Bronchial epithelial cell (primary cell): Measurements from ENCODE around the gene HHIPL1. TPM values are rescaled to one million over a fixed set of nuclear protein-coding genes. Genes with fewer than 3 reads are reported as not detected.
A peak's percentile ranks its signal among the peaks of the same experiment; 100 is the strongest.
"Not testable (repeated sequence)": the region's sequence is repeated elsewhere in the genome, so short reads cannot be mapped to it uniquely, and the experiment has no call there.

ENCODE experiments used
- DNase-seq: peaks from one replicate; pipeline ENCODE4 v3.0.0-alpha.2; 2010; ENCODE audit warnings: low read depth
- FAIRE-seq: peaks from 2 replicates; lab custom pipeline; 2011; peaks lifted over from hg19 to GRCh38; lab: Jason Lieb, UNC
- H3K27me3 ChIP-seq: 2 replicates; pipeline ENCODE4 v1.5.1; 2011; ENCODE audit warnings: low read length; ENCODE audit not compliant: control insufficient read depth, insufficient read depth
- H3K36me3 ChIP-seq: 2 replicates; pipeline ENCODE4 v1.5.1; 2011; ENCODE audit warnings: low read length; ENCODE audit not compliant: control insufficient read depth, insufficient read depth
- H3K4me3 ChIP-seq: 2 replicates; pipeline ENCODE4 v1.5.1; 2011; ENCODE audit warnings: mild to moderate bottlenecking, low read depth, low read length, control low read depth
- CTCF ChIP-seq: IDR thresholded peaks from 2 replicates; pipeline ENCODE4 v1.5.1; 2011; ENCODE audit warnings: mild to moderate bottlenecking, moderate library complexity, low read length, control low read depth, inconsistent platforms; ENCODE audit not compliant: insufficient read depth, severe bottlenecking
- total RNA-seq: library from RNA; depleted of rRNA; stranded (reverse); fragments of >200 nt; gene quantifications from 2 replicates; pipeline ENCODE4 v1.2.1, GENCODE V29; 2014

HHIPL1 gene
- total RNA-seq, 1 donor from 2014 or later: 0.53 TPM

GRCh38 chr14:99660794-99661193, 15.9 kb downstream of the HHIPL1 start:
- no peak for TF ChIP-seq CTCF
- no peak overlapping the region for H3K4me3 ChIP-seq
- H3K27me3 ChIP-seq: peaks cover 30% of the 10 kb centered on the region
- DNase-seq (no peak), FAIRE-seq (no peak)
- no peaks in the 10 kb centered on the region for H3K36me3 ChIP-seq

GRCh38 chr14:99661206-99661605, 16.3 kb downstream of the HHIPL1 start:
- H3K36me3 ChIP-seq, FAIRE-seq, H3K4me3 ChIP-seq, DNase-seq: not testable (repeated sequence)
- H3K27me3 ChIP-seq: peaks cover 28% of the 10 kb centered on the region

- FAIRE-seq (peak; percentile 47), DNase-seq (no peak)
- H3K27me3 ChIP-seq: peaks cover 22% of the 10 kb centered on the region
- H3K36me3 ChIP-seq: no peaks in the 10 kb centered on the region
- no peak overlapping the region for H3K4me3 ChIP-seq
- TF ChIP-seq CTCF: no peak
These were observed 17.9 kb downstream of the HHIPL1 start for GRCh38 chr14:99662846-99663245.

GRCh38 chr14:99663386-99664057, 18.6 kb downstream of the HHIPL1 start:
- H3K36me3 ChIP-seq: no peaks in the 10 kb centered on the region
- no peak overlapping the region for H3K4me3 ChIP-seq
- TF ChIP-seq CTCF: no peak
- DNase-seq: no peak
- no peak for FAIRE-seq
- peaks cover 17% of the 10 kb centered on the region for H3K27me3 ChIP-seq

- no peaks in the 10 kb centered on the region for H3K36me3 ChIP-seq
- no peak for FAIRE-seq
- TF ChIP-seq CTCF: no peak
These were observed 19.4 kb downstream of the HHIPL1 start for GRCh38 chr14:99664058-99664936.

GRCh38 chr14:99664937-99665273, 20.0 kb downstream of the HHIPL1 start:
- H3K27me3 ChIP-seq: peaks cover 8% of the 10 kb centered on the region
- H3K4me3 ChIP-seq: no peak overlapping the region
- FAIRE-seq (no peak), DNase-seq (no peak)
- no peak for TF ChIP-seq CTCF
- no peaks in the 10 kb centered on the region for H3K36me3 ChIP-seq

More at GRCh38 chr14:99664058-99664936, 19.4 kb downstream of the HHIPL1 start:
- no peak overlapping the region for H3K4me3 ChIP-seq
- peaks cover 10% of the 10 kb centered on the region for H3K27me3 ChIP-seq
- no peak for DNase-seq
